NCI-H460 (cell line): ENCODE results near the gene RBMS1. TPM values are rescaled to one million over a fixed set of nuclear protein-coding genes. Genes with fewer than 3 reads are reported as not detected.
"Not testable (repeated sequence)": the region's sequence is repeated elsewhere in the genome, so short reads cannot be mapped to it uniquely, and the experiment has no call there.

Experiments used
- DNase-seq: peaks from one replicate; pipeline ENCODE4 v3.0.0-alpha.2; 2016; ENCODE audit warnings: low read depth; ENCODE audit errors: extremely low read depth
- total RNA-seq: library from RNA; depleted of rRNA; stranded (reverse); fragments of >200 nt; shearing (Covaris generic); gene quantifications from 2 replicates; pipeline ENCODE4 v1.2.3, GENCODE V29; 2014

RBMS1 gene
- total RNA-seq, 1 experiment from 2014 or later: 45.9 TPM

DNA sequence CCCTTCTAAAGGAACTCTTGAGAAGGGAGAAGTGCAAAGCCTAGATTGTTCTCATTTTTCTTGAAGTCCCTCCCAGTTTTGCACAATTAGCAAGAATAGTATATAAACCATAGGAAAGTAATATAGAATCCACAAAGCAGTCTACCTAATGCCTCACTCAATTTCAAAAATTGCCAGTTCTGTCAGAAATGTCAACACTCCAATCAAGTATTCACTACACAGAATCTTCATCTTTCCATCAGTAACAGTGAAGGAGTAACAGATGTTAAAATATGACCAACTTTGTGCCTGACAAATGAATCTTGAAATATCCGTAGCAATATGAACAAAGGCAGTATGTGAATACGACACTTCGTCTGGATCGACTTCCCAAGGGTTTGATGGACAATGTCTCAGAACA, 56.3 kb downstream of the RBMS1 start:
- no peak for DNase-seq

DNA sequence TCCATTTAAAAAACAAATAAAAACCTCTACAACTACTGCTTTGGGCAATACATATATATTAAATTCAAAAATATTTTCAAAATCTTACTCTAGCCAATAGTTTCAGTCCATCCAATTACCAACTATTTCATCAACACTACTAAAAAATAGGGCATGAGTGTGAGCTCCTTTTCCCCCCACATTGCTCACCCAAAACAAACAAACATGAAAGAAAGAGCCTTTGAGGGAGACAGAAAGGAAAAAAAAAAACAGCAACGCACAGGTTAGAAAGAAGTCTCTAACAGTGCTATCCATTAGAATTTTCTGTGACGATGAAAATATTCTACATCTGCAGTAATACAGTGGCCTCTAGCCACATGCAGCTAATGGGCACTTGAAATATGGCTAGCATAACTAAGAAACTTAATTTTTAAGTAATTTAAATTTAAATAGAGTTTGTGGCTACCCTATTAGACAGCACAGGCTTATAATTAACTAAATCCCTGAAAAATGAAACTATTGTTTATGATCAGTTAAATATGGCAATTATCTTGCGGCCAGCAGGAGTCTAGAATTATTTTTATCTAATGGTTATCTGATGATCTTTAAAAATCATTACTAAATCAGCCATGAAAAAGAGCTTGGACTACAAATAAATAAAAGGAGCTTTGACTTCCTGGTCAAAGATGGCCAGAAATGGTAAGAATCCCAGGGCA, 59.2 kb downstream of the RBMS1 start:
- DNase-seq: peak; percentile 62

DNA sequence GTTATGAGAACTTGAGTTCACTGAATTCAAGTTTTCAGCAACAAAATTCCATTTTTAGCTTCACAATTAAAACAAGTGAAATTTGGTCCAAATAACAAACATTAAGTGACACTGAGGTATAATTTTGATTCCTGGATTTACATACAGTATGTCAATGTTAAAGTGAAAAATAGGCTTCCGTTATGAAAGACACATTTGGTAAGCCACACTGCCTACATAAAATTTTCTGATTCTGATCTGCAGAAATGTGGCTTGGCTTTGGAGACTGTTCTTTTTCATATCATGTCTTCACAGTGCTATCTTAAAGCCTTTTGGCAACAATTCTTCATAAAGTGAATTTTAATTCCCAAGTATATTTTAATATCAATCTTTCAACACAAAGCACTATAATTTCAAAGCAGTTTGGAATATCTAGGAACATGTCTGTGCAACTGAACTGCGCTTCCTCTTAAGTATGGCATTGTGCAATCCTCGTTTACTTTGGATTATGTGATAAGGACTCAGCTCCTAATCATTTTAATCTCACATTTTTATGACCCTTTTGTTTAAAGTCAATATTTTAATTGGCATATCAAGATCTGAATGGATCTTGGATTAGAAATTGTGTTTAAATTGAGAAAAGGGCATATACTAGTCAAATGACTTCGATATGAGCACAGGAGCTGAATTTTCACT, 60.0 kb downstream of the RBMS1 start:
- DNase-seq: peak; percentile 37

DNA sequence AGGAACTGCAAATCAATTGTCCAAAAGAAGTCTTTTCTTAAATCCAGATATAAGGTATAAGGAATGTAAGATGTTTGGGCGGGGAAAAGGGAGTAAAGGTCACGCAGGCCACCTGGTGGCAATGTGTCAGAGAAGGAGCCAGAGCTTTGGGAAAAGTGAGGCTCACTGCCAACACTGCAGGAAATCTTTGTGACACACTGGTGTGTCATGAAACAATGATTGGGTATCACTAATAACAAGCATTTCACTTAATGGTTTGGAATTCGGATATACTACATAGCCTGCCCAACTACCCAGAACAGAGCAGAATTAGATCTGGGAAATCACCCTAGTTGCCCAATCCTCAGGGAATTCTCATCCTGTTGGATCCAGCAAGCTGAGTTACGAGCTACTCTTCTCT, 61.0 kb downstream of the RBMS1 start:
- peak; percentile 30 for DNase-seq

DNA sequence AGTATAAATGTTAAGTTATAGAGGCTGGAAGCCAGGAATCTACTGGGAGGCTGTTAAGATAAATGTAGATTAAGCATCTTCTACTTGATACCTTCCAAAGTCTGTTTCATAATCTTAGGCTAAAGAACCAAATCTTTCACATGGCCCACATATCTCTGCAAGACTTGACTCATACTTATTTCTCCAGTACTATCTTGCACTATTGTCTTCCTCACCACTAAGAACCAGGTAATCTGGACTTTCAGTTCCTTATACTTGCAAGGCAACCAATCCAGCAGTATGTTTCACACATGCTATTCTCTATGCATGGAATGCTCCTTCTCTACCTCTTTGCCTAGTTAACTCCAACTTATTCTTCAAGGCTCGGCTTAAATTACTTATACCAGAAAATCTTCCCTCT, 62.2 kb downstream of the RBMS1 start:
- no peak for DNase-seq

DNA sequence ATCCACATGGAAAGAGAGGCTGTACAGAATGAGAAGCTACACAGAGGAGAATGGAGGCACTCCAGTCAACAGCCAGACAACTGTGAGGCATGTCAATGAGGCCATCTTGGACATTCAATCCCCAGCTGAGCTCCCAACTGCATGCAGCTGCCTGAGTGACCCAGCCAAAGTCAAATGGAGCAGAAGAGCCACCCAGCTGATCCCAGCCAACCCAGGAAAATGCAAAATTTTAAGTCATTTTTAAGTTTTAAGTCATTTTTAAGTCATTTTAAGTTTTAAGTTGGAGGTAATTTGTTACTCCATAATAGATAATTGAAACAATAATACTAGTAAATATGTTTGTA, 63.6 kb downstream of the RBMS1 start:
- DNase-seq: no peak

DNA sequence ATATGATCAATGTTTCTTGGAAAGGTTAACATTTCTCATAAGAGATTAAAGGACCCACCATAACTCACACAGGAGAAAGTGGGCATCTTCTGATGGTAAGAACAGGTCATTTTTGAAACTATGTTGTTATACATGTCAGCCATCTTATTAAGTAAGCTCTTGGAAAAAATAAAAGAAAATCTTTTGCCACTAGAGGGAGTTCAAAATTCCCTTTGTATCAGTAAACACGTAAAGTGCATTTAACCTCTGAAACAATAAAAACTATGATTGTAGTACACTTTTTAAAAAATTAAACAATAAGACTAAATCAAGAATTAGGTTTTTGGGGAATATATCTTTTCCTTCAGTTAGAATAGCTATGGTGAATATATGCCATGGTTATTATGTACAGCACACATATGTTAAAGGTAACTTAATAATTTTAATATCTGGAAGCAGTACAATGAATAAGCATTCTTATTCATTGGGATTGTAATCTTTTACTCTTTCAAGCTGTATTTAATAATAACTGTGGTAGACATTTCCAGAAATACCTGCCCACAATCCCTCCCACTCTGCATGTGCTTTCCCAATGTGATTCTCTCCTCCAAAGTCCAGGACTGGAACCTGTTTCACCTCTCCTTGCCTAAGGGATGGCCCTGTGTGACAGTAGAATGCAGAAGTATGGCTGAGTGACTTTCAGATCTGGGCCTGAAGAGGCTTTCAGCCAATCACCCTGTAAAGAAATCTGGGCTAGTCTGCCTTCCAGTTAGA, 64.2 kb downstream of the RBMS1 start:
- peak; percentile 64 for DNase-seq

DNA sequence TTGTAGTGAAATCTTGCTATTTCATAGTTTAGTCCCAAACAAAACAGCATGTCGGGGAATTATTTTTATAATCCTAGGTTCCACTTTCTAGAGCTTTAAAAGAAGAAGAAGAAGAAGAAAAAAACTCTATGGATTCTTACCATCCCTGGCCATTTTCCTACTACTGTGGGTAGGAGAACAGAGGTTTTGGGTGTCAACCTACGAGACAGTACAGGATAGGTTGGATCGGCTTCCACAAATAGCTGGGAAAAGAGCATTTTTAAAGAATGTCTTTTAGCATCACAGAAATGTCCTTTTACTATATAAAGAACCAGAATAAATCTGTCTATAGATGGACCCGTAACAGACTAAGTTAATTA, 65.2 kb downstream of the RBMS1 start:
- DNase-seq: no peak

DNA sequence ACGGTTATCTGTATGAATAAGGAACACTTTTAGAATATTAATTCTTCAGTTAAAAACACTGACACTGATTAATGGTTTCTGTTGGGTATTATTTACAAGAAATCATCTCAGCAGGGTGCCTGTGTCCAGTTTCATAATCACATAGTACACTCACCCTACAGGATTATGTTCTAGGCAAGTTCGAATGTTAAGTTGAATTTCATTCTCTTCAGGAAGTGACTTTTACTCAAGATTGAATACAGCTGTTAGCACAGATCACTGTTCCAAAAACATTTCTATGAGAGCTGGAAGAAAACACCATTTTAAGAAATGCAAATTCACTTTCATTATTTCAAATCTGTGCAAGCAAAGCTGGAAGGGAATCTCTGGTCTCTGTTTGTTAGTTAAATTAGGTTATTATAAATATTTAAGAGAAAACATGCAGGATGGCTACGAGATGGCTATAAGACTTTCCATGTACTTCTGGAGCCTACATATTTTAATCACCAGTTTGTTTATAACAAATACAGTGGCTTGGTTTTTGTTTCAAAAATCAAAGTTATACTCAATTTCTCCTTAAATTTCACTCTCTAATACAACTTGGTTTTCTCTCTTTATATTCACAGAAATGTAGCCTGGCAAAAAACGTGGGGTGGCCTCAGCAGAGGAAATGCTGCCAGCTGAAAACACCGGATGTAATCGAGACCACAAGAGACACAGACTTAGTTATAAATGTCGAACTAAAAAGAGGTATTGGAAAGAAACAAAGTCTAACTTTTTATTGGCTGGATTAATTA, 65.8 kb downstream of the RBMS1 start:
- no peak for DNase-seq

DNA sequence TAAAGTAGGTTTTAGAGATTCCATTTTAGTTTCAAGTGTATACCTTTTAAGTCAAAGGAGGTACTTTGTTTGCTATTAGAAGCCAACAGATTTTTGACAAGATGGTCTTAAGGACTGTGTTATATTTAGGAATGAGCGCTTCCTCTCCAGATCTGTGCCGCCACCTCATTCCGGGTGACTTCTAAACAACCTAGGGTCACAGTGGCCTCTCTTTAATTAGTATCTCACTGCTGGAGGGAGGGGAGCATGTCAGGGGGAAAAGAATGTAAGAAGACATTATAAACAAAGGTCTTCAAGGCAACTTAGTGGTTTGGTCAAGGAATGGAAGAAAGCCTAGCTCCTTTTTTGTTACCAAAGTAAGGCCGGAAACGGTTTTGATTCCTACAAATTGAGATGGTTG, 67.0 kb downstream of the RBMS1 start:
- no peak for DNase-seq

DNA sequence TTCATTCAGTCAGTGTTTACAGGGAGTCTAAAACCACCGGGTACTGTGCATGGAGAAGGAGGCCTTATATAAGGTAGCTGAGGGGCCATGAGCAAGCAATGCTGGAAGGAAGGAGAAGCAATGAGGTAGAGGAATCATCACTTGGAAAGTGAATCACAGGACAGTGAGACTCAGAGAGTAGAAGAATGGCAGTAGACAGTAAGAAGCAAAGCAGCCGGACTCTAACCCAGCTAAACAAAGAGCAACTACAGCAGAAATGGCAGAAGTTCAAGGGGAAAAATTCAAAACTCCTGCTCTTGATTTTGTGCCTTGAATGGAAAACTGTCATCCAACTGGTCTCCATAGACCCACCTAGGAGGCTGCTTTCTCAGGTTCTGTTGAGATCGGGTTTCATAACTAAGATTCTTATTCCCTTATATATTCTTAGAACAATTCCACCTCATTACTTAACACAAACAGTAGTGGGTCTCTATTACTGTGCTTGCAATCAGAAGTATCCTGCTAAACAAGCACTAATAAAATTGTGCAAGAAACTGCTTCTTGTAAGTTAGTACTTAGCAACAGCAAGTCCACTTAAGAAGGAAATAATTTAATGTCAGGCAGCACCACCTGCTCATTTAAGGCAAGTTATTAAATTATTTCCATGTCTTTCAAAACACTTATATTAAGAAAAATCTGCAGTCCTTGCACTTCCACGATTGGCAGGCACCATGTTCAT, 68.0 kb downstream of the RBMS1 start:
- no peak for DNase-seq

DNA sequence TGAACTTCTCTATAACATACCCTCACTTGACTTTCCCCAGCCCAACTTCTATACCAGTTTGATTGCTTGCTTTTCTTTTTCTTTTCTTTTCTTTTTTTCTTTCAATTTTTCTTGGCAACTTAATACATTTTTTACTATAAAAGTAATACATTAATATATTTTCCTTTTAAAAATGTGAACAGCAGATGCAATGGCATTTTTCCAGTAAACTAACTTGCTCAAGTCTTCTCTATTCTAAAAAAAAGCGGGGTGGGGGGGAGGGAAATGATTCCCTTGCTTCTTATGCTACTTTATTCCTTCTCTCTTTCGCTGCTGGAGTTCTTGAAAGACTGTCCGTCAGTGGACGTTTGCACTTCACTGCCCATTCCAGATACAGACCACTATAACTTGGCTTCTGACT, 70.5 kb downstream of the RBMS1 start:
- DNase-seq: no peak

DNA sequence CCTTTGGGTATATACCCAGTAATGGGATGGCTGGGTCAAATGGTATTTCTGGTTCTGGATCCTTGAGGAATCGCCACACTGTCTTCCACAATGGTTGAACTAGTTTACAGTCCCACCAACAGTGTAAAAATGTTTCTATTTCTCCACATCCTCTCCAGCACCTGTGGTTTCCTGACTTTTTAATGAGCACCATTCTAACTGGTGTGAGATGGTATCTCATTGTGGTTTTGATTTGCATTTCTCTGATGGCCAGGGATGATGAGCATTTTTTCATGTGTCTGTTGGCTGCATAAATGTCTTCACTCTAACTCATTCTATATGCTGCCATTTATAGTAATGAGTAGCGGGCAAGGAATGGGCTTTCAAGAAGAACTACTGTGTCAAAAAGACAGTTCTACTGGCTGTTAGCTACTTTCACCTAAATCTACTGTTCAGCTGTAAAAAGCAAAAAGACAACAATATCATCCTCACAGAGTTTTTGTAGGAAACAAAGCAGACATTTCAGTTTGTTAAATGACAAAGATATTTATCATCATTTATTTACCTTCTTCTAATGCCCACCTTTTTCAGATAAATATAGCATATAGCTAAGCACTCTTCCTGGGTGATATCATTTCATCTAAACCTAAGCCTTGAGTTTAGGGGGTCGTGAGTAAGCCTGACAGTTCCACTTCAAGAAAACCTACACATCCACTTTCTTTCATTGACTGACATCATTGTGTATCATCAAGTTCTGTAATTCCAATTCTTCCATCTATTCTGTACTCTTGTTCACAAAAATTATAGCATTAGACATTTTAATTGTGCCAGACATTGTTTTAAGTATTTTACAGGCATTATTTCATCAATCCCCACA, 71.7 kb downstream of the RBMS1 start:
- not testable (repeated sequence) for DNase-seq

DNA sequence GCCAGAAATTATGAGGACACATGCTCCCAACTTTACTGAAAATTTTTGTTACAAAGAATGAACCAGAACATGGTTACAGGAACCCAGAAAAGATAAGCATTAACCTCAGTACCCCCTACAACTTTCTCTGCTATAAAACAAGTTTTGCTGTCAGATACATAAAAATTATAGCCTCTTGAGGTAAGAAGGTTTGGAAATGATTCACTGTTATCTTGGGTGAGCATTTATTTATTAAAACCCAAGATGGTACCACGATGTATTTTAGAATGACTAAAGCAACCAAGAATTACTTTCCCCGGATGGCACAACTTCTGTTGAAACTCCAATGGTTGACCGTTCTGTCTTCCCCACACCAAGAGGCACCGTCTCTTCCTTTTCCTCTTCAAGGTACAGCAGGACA, 72.9 kb downstream of the RBMS1 start:
- no peak for DNase-seq

DNA sequence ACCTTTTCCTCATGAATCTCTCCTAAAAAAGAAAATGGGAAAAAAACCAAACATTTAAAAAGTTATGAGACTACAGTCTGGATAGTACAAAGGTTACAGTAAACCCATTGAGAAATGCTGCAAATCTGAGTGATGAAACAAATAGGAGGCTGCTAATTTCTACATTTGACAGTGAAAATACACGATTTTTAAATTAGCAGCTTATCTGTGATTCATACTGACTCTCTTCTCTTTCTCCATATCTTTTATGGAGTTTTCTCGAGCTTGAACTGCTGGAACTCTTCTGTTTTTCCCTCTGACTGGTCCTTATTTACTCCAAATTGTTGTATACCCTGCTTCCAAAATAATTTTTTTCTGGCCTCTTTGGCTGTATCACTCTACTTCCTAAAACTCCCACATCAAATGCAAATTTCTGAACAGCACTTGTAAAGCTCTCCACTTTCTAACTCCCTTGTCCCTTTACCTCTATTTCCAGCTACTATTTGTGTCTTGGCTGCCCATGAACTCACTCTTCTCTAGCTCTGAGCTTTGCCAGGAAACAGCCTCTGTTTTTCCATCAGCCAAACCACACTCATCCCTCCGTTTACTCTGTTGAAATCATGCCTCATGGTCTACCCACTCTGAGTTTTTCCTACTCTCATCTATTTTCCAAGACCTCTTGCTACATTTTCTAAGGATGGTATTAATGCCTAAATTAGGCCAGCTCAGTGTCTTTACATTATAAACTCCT, 73.7 kb downstream of the RBMS1 start:
- DNase-seq: no peak

DNA sequence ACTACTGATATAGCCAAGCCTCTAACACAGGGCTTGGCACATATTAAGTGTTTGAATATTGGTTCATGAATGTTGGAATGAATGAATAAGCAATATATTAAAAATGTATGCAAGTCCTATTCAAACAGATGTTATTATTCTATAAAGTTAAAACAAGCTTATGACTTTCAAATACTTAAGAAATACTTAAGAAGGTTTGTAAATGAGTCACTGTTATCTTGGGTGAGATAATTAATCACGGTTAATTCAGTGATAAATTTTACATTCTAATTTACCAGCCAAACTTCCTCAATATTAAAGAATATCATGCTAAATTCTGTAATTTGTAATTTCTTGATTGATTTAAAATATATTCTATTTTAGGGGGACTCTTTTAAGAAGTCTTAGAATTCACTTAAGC, 74.8 kb downstream of the RBMS1 start:
- no peak for DNase-seq

DNA sequence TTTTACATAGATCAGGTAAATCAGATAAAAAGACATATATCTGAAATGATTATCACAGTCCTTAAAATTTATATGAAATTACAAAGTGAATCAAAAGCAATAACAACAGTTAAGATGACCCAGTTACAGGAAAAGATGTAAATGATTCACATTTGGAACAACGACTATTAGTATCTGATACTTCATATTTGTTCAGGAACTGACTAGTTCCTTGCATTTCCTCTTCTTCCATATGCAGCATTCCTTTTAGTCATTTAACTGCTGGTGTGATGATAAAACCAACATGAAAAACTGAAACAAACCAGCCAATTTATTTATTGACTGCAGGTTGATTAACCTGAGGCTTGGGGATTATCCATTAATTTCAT, 75.2 kb downstream of the RBMS1 start:
- no peak for DNase-seq

DNA sequence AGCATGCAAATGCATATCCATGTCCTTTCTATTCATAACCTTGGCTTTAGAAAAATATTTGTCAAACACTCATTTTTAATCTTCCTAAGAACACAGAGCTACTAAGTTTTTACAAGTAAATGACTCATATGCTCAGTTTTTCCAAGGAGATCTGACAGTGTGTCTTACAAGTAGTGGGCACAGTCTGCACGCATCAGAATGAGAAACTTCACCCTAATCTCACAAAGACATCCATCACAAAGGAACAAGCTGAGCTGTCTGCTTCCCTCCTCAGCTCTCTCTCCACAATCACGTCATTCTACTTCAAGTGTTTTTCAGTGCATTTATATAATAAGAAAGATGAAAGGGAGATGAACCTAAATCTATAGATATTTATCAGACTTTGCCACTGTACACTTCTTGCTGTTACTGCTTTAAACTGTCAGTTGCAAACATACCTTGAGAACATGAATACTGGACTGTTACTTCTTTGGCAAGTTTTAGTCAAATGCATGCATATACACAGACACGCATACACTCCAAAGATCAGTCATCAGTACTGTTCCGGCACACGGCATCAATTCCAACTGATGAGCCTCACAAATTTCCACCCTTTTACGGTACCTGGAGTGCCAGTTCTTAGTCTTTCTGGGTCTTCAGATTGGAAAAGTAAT, 75.7 kb downstream of the RBMS1 start:
- DNase-seq: no peak

DNA sequence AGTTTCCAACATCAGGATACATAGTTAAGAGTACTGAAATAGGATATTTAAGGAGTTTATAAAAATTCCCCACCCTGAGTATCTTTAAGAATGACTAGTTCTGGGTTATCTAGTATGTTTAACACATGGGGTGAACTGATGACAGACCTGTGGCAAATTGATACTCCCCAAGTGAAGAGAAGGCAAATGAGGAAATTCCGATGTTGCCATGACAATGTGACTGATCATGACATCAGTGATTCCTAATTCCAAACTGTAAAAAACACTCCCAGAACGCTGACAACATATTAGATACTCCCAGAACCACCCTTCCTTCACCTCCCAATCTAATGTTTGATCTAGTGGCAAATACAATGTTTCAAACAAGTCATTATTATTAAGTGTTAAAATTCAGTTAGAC, 77.6 kb downstream of the RBMS1 start:
- DNase-seq: no peak
